GM19328 (cell line): ENCODE measurements around the gene SNAP29.
"Not testable (repeated sequence)": the region's sequence is repeated elsewhere in the genome, so short reads cannot be mapped to it uniquely, and the experiment has no call there.

Source experiments
- ATAC-seq: cut with Tn5 transposase; IDR thresholded peaks from one replicate; pipeline ENCODE4 v1.9.1; 2021; ENCODE audit warnings: mild to moderate bottlenecking, moderate library complexity; ENCODE audit not compliant: unreplicated experiment

The SNAP29 gene

DNA sequence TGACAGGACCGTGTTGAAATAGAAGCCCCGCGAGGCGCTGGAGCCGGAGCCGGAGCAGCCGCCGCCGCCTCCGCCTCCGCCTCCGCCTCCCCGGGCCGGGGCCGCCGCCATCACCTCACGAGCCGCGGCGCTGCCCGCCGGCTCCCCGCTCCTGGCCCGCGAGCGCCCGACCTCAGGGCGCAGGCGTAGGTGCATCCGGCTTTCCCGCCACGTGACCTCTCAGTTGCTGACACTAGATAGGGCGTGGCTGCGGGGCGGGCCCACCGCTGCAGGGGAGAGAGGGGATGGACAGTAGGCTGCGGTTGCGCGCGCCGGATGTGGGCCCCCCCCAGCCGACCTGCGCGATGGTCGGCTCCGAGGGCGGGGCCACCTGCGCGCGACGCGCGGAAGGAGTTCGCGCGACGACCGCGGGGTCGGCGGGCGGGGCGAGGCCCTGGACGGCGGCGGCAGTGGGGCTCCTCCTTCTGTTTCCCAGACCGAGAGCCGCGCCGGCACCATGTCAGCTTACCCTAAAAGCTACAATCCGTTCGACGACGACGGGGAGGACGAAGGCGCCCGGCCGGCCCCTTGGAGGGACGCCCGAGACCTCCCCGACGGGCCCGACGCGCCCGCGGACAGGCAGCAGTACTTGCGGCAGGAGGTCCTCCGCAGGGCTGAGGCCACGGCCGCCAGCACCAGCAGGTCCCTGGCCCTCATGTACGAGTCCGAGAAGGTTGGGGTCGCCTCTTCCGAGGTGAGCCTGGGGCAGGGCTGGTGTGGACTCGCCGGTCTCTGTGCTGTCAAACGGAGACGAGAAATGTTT lies at the start of gene SNAP29, which contains the start of gene PI4KA:
Gene SNAP29 (plus strand): TSS at position 393 of the 802 bp plus-strand sequence. CDS start 104 bp downstream, at position 497.
Gene PI4KA (minus strand): TSS at position 197 of the 802 bp plus-strand sequence. CDS start 86 bp downstream, at position 111.
- peak; percentile 88 for ATAC-seq

DNA sequence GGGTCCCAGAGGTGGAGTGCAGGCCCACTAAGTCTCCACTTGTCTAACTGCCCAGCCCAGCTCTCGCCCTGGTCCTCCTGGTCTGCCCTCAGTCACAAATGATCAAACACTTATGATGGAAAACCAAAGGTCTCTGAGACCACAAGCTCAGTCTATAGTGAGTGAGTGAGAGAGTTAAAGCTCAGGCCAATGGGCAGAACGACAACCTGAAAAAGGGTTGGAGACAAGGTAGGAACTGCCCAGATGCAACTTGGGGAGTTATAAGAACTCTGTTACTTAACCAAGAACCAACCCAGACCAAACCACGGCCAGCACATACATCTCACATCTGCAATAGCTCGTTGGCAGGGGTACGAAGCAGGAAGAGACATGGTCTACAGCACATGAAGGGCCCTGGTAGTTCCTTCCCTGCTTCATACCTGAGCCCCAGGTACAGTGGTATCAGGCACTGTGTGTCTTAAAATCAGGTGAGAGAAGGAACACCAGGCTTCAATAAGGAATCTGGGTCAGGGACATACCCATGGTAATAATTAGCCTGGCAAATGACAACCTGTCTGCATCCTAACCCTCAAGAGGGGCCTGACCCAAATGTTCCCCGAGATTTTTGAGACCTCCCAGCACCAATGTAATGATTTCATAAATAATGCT lies 49.1 kb upstream of the SNAP29 start:
- ATAC-seq = no peak

DNA sequence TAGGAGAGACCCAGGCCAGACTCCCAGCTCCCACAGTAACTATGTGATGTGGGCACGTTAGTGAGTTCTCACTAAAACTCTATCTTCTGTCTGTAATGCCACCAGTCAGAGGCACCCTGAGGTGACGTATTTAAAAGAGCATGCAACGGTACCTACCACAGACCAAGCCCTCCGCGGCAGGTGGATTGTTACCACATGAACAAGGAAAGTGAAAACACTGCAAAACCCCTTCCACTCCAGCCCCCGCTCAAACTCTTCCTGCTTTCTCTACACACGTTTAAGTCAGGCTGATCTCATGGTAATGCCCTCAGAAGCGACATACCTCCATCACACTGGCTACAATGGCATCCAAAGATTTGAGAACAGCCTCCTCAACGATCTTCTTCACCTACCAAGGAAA lies 48.2 kb upstream of the SNAP29 start:
- no peak for ATAC-seq

DNA sequence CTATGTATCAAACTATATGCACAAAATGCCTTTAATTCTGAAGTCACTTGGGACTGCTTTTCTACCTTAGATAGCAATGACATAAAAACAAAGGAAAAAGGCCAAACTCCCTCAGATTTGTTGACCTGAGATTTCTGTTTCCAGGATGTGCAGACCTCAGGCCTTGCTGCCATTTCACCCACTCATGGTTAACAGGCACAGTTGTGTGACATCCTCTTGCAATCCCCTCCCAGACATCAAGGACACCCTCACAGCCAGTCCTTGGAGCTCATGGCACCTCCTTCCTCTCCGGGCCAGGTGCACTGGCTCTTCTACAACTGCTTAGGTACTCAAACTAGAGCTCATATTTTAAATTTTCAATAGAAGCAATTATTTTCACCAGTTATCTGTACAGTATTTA lies 47.6 kb upstream of the SNAP29 start:
- ATAC-seq = no peak

DNA sequence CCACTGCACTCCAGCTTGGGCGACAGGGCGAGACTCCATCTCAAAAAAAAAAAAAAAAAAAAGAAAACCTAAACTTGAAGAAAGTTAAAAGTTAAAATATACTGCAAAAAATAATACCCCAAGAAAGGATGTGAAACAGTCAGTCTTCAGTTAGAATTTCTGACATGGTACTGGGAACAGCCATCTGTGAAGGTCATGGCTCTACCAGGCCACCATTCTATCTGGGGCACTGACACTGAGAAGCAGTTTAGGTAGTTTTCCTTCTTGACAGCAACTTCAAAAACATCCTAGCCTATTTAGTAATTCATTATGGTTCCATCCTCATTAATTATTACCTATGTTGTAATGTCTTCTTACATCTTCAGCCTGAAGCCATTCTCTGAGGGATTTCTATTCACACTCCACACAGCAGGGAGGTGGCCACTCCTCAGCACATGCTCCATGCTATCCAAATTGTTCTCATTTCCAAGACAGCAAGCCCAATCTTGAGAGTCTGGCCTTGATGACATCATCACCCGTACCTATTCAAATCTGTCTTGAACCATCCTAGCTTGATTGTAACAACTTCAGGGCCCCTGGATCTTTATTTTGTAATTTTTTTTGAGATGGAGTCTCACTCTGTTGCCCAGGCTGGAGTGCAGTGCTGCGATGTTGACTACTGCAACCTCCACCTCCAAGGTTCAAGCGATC lies 46.7 kb upstream of the SNAP29 start:
- ATAC-seq = no peak

DNA sequence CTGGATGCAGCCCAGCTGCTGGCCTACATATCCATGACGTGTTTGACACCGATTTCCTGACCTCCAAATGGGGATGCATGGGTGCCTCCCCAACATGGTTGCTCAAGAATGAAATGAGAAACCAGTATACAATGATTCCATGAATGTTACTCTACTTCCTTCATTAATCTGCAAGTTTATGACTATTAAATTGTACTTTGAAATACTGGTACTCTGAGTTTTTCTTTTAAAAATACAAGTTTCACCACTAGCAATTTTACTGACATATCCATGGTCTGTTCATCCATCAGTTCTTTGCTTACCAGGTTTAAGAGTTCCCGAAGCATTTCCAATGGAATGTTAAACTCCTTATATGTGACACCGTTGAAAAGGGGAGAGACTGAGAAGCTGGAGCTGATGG lies 45.8 kb upstream of the SNAP29 start:
- no peak for ATAC-seq

DNA sequence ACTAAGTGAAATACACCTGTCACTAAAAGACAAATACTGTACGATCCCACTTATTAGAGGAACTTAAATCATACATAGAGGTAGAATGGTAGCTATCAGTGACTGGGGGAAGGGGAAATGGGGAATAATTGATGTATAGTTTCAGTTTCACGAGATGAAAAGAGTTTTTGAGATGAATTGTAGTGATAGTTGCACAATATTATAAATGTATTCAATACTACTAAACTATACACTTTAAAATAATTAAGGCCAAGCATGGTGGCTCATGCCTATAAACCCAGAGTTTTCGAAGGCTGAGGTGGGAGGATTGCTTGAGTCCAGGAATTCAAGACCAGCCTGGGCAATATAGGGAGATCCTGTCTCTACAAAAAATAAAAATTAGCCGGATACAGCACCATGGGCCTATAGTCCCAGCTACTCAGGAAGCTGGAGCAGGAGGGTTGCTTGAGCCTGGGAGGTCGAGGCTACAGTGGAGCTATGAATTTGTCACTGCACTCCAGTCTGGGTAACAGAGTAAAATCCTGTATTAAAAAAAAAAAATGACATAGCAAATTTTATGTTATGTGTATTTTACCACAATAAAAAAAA lies 44.5 kb upstream of the SNAP29 start:
- ATAC-seq = no peak

DNA sequence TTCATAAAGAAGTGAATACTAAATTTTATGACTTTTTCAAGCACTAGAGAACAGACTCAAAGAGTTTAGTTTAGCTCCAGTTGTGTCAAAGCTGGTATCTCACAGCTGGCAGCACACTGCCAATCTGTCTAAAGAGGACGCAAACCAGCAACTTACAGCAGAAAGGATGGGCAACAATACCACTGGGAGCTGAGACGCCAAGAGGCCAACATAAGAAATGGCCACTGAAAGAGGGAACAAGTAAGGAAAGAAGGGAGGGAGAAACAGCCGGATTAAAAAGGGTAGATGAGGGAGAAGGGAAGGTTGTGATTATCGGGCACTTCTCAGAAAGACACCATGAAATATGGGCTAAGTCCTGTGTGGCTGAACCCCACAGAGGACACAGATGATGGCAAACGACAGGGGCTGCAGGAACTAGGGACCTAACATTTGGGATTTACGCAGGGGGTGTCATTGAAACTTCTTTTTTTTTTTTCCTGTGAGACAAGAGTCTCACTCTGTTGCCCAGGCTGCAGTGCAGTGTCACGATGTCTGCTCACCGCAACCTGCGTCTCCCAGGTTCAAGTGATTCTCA lies 43.2 kb upstream of the SNAP29 start:
- ATAC-seq = no peak

DNA sequence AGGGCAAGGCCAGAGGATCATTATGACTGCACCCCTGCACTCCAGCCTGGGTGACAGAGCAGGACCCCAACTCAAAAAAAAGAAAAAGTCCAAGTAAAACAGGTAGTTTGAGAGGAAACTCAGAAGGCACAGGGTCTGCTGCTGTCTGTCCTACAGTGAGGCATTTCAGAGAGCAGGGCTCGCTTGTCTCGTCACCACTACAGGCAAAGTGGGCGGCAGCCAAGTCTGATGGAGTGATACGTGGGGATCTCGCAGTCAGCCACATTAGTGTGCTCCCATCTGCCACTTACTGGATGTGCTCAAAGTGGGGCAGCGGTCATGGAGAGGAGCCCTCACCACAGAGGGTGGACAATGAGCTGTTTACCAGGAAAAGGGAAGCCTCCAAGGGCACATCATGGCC lies 42.2 kb upstream of the SNAP29 start:
- ATAC-seq = no peak

DNA sequence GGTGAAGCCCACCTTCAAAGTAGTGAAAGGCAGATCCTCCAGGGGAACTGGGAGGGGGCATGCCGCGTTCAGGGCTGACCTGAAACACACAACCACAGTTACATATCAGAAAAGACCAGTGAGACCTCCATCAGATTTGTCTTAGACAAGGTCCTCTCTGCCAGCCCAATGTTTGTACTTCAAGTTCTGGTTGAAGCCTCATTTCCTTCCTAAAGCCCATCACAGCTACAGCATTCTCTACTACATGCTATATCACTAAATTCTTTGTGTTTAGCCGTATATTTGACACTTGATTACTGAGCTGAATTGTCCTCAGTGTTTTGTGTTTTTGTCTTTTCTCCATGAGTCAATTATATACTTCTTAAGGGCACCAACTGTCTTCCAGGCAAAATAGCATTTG lies 40.3 kb upstream of the SNAP29 start:
- ATAC-seq = no peak

DNA sequence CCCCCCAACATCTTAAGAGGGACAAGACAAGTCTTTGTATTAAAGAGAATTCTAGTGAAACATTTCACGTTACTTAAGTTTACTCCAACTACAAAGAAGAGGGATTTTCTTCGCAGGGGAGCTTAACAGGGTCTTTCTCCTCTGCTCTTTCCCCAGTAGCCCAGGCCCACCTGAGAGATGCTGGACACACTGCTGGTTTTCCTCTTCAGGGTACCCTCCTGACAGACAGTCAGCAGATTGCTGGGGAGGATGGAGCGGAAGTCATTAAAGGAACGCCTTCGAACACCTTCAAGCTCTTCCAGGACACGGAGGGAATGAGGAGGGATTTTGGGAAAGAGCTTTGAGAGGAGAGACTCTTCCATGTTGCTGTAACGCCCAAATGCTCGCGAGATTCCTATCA lies 39.3 kb upstream of the SNAP29 start:
- ATAC-seq = no peak

DNA sequence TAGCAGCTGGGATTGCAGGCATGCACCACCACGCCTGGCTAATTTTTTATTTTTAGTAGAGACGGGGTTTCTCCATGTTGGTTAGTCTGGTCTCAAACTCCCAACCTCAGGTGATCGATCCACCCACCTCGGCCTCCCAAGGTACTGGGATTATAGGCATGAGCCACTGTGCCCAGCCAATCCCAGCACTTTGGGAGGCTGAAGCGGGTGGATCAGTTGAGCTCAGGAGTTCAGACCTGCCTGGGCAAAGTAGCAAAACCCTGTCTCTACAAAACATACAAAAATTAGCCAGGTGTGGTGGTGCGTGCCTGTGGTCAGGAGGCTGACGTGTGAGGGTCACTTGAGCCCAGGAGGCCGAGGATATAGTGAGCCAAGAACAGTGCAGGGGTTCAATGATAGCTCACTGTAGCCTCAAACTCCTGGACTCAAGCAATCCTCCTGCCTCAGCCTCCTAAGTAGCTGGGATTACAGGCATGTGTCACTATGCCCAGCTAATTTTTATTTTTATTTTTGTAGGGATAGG lies 37.0 kb upstream of the SNAP29 start:
- ATAC-seq = not testable (repeated sequence)

DNA sequence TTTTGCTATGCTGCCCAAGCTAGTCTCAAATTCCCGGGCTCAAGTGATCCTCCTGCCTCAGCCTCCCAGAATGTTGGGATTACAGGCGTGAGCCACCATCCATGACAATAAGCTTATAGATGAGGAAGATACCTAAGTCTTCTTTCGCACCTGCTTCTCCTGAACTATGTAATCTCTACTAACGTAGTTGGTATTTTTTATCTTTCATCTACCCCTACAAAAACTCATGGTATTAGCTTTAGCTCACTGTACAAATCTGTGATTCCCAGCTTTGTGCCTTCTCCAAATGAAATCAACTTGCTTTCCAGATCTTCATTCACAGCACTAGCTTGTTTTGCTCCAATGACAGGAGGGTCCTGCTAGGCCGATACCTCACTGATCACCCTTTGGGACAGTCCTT lies 36.6 kb upstream of the SNAP29 start:
- ATAC-seq = no peak

DNA sequence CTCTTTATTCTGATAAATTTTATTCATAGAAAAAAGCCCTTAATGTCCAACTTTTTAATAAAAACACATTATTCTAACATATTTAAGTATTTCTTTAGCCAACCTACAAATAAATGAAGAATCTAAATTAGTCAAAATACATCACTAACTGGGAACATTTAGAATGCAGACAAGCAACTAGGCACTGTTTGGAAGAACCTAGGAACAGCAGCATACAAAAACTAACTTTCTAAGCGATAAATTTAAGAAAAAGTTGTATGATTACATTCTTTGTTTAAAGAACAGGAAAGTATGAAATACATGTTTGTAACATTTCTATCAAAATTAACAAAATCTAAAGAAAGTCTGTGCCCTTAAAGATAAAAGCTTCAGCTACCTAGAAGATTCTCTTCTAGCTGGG lies 35.5 kb upstream of the SNAP29 start:
- ATAC-seq = no peak

DNA sequence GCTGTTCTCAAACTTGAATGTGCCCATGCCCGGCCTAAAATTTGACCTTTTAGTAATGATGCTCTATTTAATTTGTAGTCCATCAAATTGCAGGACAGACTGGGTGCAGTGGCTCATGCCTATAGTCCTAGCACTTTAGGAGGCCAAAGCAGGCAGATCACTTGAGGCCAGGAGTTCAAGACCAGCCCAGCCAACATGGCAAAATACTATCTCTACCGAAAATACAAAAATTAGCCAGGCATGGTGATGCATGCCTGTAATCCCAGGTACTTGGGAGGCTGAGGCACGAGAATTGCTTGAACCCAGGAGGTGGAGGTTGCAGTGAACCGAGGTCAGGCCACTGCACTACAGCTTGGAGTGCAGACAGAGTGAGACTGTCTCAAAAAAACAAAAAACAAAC lies 33.6 kb upstream of the SNAP29 start:
- ATAC-seq = not testable (repeated sequence)

DNA sequence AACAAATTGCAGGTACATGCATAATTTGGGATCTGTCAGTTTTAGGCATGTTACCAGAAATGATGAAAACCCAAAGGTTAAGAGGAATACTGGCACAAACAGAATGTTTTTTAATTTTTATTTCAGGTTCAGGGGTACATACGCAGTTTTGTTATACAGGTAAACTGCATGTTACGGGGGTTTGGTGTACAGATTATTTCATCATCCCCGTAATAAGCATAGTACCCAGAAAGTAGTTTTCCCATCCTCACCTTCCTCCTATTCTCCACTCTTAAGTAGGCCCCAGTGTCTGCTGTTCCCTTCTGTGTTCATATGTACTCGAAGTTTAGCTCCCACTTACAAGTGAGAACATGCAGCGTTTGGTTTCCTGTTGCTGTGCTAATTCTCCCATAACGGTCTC lies 33.2 kb upstream of the SNAP29 start:
- ATAC-seq = no peak

DNA sequence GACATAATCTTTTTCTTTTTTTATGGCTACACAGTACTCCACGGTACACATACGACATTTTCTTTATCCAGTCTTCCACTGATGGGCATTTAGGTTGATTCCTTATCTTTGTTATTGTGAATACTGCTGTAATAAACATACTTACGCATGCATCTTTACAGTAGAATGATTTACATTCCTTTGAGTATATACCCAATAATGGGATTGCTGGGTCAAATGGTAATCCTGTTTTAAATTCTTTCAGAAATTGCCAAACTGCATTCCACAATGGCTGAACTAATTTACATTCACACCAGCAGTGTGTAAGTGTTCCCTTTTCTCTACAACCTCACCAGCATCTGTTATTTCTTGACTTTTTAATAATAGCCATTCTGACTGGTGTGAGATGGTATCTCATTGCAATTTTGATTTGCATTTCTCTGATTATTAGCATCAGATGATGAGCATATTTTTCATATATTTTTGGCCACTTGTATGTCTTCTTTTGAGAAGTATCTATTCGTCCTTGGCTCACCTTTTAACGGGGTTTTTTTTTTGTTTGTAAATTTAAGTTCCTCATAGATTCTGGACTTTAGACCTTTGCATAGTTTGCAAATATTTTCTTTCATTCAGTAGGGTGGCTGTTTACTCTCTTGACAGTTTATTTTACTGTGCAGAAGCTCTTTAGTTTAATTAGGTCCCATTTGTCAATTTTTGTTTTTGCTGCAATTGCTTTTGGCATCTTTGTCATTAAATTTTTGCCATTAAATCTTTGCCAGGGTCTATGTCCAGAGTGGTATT lies 32.2 kb upstream of the SNAP29 start:
- not testable (repeated sequence) for ATAC-seq

DNA sequence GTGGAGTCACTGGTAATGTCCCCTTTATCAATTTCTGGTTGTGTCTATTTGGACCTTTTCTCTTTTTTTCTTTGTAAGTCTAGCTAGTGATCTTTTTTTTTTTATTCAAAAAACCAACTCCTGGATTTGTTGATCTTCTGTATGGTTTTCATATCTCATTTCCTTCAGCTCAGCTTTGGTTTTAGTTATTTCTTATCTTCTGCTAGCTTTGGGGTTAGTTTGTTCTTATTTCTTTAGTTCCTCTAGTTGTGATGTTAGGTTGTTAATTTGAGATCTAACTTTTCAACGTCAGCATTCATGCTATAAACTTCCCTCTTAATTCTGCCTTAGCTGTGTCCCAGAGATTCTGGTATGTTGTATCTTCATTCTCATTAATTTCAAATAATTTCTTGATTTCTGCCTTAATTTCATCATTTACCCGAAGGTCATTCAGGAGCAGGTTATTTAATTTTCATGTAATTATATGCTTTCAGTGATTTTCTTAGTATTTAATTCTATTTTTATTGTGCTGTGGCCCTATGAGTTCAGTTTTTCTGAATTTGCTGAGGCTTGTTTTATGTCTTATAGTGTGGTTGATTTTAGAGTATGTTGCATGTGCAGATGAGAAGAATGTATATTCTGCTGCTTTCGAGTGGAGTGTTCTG lies 29.2 kb upstream of the SNAP29 start:
- ATAC-seq = no peak

DNA sequence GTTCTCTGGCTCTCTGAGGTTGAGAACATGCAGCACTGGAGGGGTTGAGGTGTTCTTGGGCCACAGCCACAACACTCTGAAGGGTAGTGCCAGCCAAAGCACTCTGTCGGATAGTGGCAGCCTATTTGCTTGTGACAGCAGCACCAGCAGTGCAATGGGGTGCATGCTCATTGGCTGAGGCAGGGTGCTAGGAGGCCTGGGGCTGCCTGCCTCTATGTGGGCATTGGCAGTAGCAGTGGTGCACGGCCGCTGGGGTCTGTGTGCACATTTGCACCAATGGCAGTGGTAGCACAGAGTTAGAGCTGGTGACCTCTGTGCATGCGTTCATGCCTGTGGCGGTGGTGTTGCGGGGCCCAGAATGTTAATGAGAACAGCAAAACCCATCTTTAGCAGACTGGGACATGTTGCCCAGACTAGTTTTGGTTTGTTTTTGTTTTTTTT lies 25.6 kb upstream of the SNAP29 start:
- ATAC-seq = no peak
